Hindlimb muscle (tissue), 1 donor: ENCODE results near the gene ELMO2. TPM values are rescaled to one million over a fixed set of nuclear protein-coding genes. Genes with fewer than 3 reads are reported as not detected.
A peak's percentile ranks its signal among the peaks of the same experiment; 100 is the strongest.

ENCODE experiments used
- DNase-seq: peaks from one replicate; pipeline ENCODE4 v3.0.0-alpha.2; 2013
- polyA plus RNA-seq: library from polyadenylated mRNA; unstranded; fragments of 120-200 nt; gene quantifications from one replicate; pipeline ENCODE4 v1.2.1, GENCODE V29; 2013; ENCODE audit not compliant: insufficient read length

The ELMO2 gene
- 37.5 TPM for polyA plus RNA-seq

DNA sequence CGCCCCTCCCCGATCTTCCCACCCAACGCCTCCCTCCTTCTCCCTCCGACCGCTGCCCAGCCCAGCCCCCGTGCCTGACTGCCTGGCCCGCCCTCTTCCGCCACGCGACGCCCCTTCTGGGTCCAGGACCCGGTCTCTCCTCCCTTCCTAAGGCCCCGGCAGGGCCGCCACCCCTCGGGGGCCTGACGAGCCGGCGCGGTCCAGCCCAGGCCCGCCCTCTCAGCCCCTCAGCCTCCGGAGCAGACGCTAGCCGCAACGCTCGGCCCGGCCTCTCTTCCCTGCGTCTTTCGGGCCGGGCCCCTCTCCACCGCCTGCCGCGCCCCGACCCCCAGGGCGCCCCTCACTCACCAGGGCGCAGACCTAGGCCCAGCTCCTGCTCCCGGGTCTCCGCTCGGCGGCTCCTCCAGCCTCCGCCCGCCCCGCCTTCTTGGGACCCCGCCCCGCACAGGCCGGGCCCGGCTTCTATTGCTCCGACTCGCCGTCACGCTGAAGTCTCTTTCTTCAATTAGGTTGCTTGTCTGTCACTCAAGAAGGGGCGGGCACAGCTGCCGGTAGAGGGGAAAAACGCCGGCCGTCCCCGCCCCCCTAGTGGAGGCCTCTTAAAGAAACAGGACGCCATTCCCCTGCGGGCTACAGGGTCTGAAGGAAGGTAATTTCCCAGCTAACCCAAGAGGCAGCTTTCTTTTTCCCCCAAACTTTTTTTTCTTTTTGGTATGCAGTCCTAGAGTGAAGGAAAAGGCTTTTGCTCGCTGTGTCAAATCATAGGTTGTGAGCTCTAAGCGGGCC lies at the start of gene ELMO2:
Gene ELMO2, minus strand, starts transcription at position 416 of the 786 bp plus-strand sequence. CDS start 12,133 bp downstream, outside the sequence.
- DNase-seq = peak; percentile 95

GRCh38 chr20:46455729-46456128 lies 49.3 kb upstream of the ELMO2 start:
- no peak for DNase-seq

DNA sequence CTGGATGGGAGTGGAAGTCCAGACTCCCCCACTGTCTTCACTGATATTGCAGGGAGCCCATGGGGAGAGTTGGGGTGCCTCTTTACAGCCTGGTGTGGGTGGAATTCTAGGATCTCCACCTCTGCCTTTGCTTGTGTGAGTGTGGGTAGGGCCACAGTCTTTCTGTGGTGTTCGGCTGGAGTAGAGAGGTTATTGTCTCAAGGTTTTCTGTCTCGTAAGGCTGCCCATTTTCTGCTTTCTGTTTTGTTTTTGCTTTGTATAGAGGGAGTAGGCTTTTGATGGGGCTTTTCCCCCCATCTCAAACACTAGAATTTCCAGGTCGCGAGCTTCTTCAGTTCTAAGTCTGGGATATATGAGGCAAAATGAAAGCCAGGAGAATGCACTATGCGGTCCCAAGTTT lies 40.4 kb upstream of the ELMO2 start:
- DNase-seq = no peak

- DNase-seq = no peak
These were observed 33.4 kb upstream of the ELMO2 start for GRCh38 chr20:46439837-46440236.

DNA sequence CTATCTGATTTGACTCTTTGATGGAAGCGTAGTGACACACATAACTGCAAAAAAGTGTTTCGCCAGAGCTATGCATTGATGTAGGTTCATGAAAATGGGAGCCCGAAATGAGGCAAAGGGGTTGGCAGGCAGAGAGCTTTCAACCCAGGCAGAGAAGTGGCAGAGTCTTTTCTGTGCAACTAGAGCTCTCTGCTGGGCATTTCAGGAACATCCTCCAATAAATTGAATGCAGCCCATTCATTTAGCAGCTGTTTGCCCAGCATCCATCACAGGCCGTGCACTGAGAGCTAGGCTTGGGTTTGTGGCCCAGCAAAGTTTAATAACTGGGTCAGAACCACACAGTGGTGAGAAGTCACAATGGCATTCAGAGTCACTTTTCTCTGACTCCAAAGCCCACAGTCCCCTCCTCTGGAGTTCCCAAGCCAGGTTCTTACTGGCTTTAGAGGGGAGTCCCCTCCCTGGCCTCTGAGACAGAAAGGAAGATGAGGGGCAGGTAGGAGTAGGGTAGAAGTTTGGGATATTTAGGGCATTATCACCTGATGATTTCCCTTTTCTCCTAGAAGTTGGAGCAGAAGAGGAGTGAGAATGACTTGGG lies 31.8 kb upstream of the ELMO2 start:
- DNase-seq = peak; percentile 16

DNA sequence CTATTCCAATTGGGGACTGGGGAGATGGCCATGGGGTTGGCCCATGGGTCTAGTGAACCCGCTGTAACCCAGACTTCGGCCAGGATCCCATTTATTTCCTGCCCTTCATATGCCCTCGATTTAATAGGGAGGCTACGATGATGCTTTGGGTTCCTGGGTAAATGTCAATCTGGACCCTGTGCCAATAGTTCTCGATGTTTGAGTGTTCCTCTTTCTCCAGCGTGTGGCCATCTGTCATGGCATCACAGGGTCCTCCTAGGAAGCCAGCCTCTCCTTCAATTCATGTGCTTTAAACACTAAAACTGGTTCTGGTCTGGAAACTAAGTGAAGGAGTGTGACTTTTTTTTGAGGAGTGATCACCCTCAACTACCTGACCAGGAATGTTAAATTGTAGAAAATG lies 28.7 kb upstream of the ELMO2 start:
- DNase-seq = no peak

DNA sequence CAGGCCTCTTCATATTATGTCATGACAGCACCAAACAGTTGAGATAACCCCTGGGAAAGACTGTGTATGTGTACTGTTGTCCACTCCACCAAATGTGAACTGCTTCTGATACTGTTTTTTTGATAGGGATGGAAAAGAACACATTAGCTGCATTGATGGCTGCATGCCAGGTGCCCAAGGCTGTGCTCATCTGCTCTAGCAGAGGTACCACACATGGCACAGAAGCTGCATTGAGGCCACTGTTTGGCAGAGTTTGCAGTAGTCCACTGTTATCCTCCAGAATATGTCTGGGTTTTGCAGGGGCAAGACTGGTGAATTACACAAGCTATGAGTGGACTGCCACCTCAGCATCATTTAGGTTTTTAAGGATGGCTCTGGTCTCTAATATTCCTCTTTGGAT lies 28.2 kb upstream of the ELMO2 start:
- DNase-seq = no peak

DNA sequence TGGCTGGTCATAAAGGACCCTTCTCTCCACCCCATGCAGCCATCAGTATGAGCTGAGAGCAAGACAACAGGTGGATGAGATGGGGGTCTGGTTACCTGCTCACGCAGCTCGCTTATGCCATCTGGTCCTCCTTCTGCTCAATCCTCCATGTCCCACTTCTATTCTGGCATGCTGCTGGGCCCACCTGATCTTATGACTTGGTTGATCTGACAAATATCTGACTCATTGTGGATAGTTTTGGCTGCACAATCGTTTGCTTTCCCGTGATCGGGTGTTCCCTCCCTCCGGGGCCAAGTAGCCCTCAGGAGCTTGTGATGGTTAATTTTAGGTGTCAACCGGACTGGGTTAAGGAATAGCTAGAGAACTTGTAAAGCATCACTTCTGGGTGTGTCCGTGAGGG lies 26.6 kb upstream of the ELMO2 start:
- DNase-seq = no peak

GRCh38 chr20:46430921-46431712 lies 24.7 kb upstream of the ELMO2 start:
- no peak for DNase-seq

- no peak for DNase-seq
These were observed 21.0 kb upstream of the ELMO2 start for GRCh38 chr20:46427384-46427783.

GRCh38 chr20:46423882-46424482 lies 17.6 kb upstream of the ELMO2 start:
- DNase-seq = no peak

- no peak for DNase-seq
These were observed 16.9 kb upstream of the ELMO2 start for GRCh38 chr20:46423342-46423741.

DNA sequence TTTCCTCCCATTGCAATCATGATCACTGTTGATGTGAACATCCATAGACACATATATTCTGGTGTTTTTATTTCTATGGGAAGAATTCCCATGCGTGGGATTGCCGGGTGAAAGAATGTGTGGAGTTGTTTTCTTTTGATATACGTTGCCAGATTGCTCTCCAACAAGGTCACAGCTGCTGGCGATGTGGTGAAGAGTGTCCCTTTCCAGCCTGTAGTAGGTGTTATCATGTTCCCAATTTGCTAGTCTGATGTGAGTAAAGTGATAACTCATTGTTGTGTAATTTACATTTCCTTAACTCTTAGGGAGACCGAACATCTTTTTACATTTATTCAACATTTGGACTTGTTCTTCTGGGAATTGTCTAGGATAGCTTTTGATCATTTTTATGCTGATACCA lies 14.5 kb upstream of the ELMO2 start:
- DNase-seq = no peak

- no peak for DNase-seq
These were observed 13.5 kb upstream of the ELMO2 start for GRCh38 chr20:46419882-46420281.

DNA sequence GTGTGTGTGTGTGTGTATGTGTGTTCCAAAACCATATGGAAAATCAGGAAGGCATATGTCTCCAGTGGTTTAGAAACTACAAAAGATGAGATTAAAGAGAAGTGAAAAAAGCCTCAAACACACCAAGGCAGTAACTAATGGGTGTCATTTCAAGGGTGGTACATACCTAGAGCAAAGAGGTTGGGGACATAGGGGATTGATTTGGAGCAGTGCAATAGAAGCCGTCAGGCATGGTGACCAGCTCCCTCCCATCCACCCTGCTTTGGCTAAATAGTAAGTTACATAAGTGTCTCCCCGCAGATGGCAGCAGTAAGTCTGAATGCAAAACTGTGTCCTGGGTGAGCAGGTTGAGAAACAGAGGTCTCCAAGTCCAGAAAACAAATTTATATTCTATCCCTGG lies 10.4 kb upstream of the ELMO2 start:
- DNase-seq = no peak

DNA sequence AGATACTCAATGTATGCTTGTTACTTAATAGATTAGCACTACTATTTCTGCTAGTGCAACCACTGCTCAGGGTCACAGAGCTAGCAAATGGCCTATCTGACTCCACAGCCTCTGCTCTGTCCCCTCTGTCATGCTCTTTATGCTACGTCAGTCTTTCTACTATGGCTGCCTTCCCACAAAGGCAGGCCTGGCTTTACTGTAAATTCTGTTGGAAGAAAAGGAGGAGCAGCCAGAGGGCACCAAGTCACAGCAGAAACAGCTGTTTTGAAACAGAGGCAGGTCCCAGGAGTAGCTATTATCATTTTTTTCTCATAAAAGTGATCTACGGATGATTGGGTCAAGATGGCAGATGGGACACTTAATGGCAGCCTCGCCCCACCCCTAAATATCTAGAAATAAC lies 10.0 kb upstream of the ELMO2 start:
- DNase-seq = no peak

GRCh38 chr20:46415773-46416172 lies 9.4 kb upstream of the ELMO2 start:
- no peak for DNase-seq

DNA sequence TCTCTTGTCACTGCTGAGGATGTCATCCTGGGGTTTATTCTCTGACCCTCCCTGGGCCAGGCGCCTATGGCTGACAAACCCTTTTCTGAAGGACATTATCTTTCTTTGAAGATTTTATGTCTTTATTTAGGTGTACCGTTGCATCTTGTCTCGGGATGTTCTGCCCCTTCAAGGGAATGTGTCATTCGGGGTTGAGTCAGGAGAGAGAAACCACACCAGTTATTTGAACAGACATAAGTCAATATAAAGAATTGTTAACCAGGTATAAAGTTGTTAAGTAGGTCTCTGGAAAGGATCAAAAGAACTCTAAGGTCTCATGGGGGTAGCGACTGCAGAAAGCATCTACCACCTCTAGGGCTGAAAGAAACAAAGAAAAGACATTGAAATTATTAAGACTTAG lies 8.2 kb upstream of the ELMO2 start:
- DNase-seq = no peak

GRCh38 chr20:46411637-46412036 lies 5.2 kb upstream of the ELMO2 start:
- DNase-seq = no peak

- DNase-seq = no peak
These were observed 1.9 kb upstream of the ELMO2 start for GRCh38 chr20:46408281-46408731.

DNA sequence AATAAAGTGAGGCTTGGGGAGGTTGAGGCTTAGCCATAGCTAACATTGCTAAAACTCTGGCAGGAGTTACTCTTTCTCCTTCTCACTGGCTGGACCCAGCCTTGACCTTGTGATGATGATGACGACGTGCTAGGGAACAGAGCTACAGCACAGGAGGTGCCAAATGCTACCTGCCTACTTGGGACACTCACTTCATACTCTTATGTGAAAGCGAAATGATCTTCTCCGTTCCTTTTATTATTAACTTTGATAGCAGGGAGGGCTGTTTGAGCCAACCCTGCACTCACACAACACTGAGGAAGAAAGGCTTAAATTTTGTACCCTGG lies 1.2 kb upstream of the ELMO2 start:
- DNase-seq = no peak

DNA sequence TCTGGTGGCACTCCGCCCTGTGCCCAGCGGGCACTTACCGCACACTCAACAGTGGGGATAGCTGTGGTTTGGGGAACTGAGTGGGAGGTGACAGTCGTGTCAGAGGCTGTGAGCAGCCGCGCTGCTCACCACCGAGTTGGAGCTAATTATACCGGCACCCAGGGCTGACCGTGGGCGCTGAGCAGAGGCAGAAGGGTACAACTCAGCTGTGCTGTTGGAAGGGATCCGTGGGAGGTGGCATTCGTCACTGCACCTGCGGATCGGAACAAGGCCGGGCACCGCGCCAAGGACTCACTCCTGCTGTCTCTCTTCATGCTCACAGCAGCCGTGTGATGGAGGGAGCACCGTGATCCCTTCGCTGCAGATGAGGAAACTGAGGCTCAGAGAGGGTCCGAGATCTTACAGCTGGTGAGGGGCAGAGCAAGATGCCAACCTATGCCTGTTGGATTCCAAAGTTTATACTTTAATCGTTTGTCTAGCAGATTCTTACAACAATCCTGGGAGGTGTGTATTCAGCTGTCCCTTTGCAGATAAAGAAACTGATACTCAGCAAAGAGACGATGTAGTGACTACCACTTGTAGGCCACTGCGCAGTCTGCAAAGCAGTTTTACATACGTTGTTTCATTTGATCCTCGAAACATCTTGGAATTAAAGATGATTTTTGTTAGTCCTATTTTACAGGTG lies 713 bp upstream of the ELMO2 start:
- DNase-seq = peak; percentile 42
